Measurements from ENCODE around the gene CADM4. TPM values are rescaled to one million over a fixed set of nuclear protein-coding genes. Genes with fewer than 3 reads are reported as not detected.

Gene CADM4
- total RNA-seq, 1 donor from 2014 or later = 0.44 TPM

Other genes with a start within 250 kb of the CADM4 start
- gene TEX101, start 225.0 kb downstream of the CADM4 start, total RNA-seq = not detected in 2 replicates
- 3.6 and 4.1 TPM in 2 replicates for gene LYPD3, start 174.2 kb downstream of the CADM4 start, total RNA-seq
- 26.3 and 26.7 TPM in 2 replicates for gene PHLDB3, start 135.1 kb downstream of the CADM4 start, total RNA-seq
- 59.3 and 59.7 TPM in 2 replicates for gene ETHE1, start 112.6 kb downstream of the CADM4 start, total RNA-seq
- 1.8 and 2.4 TPM in 2 replicates for gene ZNF575, start 106.7 kb downstream of the CADM4 start, total RNA-seq
- gene XRCC1, start 64.3 kb downstream of the CADM4 start, total RNA-seq = 27.5 and 29.6 TPM in 2 replicates
- 7.9 and 9.9 TPM in 2 replicates for gene PINLYP, start 64.0 kb downstream of the CADM4 start, total RNA-seq
- gene IRGQ, start 43.7 kb downstream of the CADM4 start, total RNA-seq = 31.5 and 32.7 TPM in 2 replicates
- 14.4 and 15.3 TPM in 2 replicates for gene ZNF576, start 43.3 kb downstream of the CADM4 start, total RNA-seq
- gene SRRM5, start 27.8 kb downstream of the CADM4 start, total RNA-seq = 0.19 and 0.37 TPM in 2 replicates
- gene ZNF428, start 20.2 kb downstream of the CADM4 start, total RNA-seq = 18.1 and 19.4 TPM in 2 replicates
- 13.8 and 14.9 TPM in 2 replicates for gene PLAUR, start 30.3 kb upstream of the CADM4 start, total RNA-seq
- gene IRGC, start 76.2 kb upstream of the CADM4 start, total RNA-seq = not detected in 2 replicates
- gene SMG9, start 115.1 kb upstream of the CADM4 start, total RNA-seq = 83.9 and 86.6 TPM in 2 replicates
- gene KCNN4, start 141.1 kb upstream of the CADM4 start, total RNA-seq = 165 and 172 TPM in 2 replicates
- 0.26 and 0.42 TPM in 2 replicates for gene LYPD5, start 162.6 kb upstream of the CADM4 start, total RNA-seq
- gene ZNF283, start 187.5 kb upstream of the CADM4 start, total RNA-seq = 4.0 and 5.7 TPM in 2 replicates
- gene ZNF404, start 244.1 kb upstream of the CADM4 start, total RNA-seq = 0.49 and 1.4 TPM in 2 replicates

All from activated CD4-positive, alpha-beta T cell treated with anti-CD3 and anti-CD28 coated beads, Interleukin-2, amount 10 ng/mL, durations not matched to agents 24 days and 14 days (primary cell).